T-helper 22 cell (primary cell): Measurements from ENCODE around the gene MT1F.
"Not testable (repeated sequence)": the region's sequence is repeated elsewhere in the genome, so short reads cannot be mapped to it uniquely, and the experiment has no call there.

ENCODE experiments used
- DNase-seq: peaks from one replicate; pipeline ENCODE4 v3.0.0-alpha.2; 2020; ENCODE audit warnings: low read depth

Gene MT1F

DNA sequence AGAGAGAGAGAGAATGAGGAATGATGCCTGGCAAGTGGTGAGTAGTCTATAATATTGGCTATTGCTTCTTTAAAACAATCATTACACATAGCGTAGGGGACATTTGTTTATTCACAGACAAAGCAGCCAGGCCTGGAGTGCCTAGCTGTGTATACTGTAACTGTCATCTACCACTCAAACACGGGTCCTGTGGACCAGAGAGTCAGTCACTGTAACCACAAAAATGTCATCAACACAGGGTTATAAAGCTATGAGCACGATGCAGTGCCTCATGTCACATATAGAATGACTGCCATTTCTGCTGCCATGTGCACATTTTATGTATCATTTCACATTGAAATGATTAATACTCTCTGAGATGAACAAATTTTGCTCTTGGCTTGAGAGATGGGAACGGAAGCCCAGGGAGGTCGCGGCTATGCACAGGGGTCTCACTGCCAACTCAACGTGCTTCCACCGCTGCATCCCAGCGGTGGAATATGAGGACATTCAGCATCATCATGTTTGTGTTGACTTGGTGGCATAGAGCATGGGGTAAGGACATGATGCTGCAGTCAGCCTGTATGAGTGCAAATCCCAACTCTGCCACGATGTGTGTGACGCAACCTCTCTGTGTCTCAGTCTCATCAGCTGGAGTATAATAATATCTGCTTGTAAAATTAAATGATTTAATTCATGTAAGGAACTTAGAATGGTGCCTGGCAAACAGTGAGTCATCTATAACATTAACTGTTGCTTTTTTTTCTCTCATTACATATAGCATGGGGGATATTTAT lies 15.2 kb downstream of the MT1F start:
- DNase-seq = no peak

- DNase-seq = no peak
Measured at GRCh38 chr16:56673921-56674320, 16.2 kb downstream of the MT1F start.

- not testable (repeated sequence) for DNase-seq
Measured at GRCh38 chr16:56674570-56674969, 16.8 kb downstream of the MT1F start.

DNA sequence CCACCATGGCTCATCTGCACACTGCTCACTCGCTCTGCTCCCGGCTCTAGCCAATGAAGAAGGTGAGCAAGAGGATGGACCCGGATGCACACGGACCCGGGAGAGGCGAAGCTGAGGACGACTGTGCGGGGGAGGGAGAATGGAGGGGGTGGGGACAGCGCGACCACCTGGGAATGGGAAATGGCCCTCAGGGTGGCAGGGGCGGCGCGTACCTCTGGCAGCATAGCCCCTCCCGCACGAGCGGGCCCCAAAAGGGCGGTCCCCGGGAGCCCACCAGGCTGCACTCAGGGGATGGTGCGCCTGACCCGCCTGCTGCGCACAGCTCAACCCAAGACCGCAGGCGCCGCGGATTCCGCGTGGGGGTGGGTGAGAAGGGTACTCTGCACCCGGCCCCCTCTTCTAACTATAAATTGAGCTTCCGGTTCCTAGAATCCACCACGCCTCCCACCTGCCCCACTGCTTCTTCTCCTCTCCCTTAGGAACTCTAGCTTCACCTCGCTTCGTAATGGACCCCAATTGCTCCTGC lies 18.0 kb downstream of the MT1F start:
- DNase-seq = no peak

DNA sequence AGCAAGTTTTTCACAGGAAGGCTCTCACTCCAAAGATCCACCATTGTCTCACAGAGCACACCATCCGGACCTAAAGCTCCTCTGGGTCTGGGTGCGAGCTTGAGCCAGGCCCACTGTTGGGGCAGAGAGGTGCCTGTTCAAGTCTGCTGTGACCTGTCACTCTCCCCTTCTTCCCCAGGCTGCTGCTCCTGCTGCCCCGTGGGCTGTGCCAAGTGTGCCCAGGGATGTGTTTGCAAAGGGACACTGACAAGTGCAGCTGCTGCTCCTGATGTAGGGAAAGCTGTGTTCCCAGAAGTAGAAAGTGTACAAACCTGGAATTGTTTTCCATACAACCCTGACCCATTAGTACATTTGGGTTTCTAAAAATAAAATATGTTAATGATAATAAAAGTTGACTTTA lies 19.7 kb downstream of the MT1F start:
- no peak for DNase-seq

DNA sequence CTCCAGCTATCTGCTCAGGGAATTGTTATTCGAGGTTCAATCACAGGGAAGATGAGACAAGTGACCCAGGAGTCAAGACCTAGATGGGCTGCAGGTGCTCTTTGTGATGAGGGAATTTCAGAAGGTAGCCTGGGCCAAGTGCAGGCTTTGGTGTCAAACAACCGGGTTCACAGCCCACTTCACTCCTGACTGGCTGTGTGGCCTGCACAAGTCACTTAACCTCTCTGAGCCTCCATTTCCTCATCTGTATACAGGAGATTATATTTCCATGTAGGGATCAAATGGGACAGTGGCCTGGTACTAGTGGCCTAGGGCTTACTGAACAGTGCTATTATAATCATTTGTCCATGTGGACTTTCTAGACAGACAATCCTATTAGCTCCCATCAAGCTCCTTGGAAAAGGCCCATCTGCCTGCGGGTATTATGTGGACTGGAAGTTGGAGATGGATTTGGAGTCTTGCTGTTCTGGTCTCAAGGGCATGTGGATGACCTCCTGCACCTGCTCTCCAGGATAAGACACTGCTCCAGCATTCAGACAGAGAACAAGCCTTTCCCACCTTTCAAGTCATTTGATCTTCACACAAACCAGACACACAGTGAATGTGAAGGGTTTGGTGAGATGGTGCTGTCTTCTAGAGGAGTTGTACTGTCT lies 21.4 kb downstream of the MT1F start:
- DNase-seq = no peak

GRCh38 chr16:56679818-56680217 lies 22.1 kb downstream of the MT1F start:
- no peak for DNase-seq

GRCh38 chr16:56681939-56682702 lies 24.4 kb downstream of the MT1F start, which contains the start of gene MT1X:
Gene MT1X, plus strand, starts transcription at chr16:56682470. Its CDS starts 71 bp downstream, at chr16:56682541.
- DNase-seq = peak; percentile 81

GRCh38 chr16:56682703-56683397 lies 25.1 kb downstream of the MT1F start:
- no peak for DNase-seq

DNA sequence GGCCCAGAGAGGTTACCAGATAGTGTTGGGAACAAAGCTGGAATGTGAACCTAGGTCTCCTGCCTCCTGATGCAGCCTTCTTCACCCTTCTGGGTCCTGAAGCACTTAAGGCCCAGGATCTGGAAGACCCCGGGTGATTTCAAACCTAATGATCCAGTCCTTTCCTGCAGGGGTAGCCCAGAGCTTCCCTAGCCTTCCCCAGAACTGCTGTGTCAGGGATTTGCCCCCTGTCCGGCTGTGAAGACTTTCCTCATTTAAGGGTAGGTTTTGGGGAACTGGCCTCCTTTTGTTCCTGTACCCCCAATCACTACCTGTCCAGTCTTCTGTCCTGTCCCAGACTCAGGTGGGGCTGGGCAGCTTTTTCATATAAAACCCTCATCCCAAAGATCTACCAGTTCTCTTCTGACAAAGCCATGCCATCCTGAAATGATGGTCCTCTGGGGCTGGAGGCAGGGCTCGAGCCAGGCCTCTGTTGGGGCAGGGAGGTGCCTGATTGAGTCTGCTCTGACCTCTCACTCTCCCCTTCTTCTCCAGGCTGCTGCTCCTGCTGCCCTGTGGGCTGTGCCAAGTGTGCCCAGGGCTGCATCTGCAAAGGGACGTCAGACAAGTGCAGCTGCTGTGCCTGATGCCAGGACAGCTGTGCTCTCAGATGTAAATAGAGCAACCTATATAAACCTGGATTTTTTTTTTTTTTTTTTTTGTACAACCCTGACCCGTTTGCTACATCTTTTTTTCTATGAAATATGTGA lies 25.8 kb downstream of the MT1F start:
- DNase-seq = no peak

GRCh38 chr16:56684256-56684925 lies 26.6 kb downstream of the MT1F start:
- no peak for DNase-seq

DNA sequence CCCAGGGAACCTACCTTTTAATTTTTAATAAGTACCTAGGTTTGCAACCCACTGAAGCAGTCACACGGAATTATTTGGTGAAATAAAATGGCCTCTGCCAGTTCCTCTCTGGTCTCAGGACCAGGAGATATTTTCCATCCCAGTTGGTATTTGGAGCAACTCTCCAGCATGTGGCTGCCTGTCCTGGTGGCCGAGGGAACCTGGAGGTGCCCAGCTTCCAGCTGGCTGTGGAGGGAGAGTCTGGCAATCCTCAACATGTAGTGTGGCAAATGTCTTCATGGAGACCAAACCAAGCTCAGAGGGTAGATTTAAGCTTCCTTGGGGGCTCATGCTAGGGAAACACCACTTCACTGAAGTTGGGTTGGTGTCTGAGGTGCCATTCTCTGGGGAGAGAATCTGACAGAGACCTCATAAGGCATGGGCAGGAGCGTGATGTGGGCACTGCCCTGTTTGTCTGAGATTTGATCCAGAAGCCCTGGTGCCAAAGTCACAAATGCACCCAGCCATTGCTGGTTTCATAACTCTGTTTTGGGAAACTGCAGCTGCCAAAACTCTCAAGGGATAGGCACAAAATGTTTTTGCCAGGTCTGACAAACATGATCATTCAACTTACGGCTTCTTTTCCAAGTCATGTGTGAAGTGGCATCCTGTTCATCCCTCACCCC lies 27.3 kb downstream of the MT1F start:
- no peak for DNase-seq

- DNase-seq = no peak
Measured at GRCh38 chr16:56686758-56687157, 29.0 kb downstream of the MT1F start.

- no peak for DNase-seq
Measured at GRCh38 chr16:56688762-56689161, 31.0 kb downstream of the MT1F start.

DNA sequence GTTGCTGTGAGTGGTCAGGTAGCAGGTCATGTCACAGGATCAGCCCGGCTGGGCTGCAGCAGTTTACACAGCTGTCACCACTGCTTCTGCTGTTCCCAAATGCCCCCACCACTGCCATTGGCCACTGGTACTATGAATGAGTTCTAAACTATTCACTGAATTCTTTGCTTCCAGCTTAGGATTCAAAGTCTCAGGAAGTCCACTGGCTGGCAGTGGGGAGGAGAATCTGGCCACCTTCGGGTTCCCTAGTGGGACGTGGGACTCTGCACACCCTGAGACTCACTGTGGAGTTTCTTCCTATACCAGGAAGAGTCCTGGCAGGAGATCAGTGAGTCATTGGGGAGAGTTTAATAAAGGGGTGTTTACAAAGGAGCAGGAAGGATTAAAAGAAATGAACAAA lies 31.4 kb downstream of the MT1F start:
- no peak for DNase-seq

- DNase-seq = no peak
Measured at GRCh38 chr16:56690420-56691122, 32.8 kb downstream of the MT1F start.

GRCh38 chr16:56691885-56692284 lies 34.1 kb downstream of the MT1F start:
- DNase-seq = no peak

- DNase-seq = no peak
Measured at GRCh38 chr16:56695246-56695645, 37.5 kb downstream of the MT1F start.

DNA sequence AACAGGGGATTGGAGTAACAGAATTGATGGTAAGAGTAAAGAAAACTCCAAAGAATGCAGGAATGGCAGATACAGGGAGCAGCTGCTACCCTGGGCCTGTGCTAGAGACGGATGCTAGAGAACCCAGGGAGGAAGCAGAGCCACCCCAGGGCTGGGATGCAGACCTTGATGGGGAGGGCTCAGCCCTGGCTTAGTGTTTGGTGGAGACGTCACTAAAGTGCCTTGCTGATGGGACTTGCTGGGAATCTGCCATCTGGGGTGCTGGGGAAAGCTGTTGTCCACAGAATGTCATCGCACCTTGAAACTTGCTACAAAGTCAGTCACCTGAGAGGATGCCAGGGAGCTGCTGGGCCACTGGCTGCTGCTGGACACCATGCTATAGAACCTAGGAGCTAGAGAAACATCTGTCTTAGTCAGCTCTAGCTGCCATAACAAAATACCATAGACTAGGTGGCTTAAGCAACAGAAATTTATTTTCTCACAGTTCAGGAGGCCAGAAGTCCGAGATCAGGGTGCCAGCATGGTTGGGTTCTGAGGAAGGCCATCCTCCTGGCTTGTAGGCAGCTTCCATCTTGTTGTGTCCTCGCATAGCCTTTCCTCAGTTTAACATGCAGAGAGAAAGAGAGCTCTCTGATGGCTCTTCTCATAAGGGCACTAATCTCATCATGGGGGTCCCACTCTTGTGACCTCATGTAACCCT lies 39.8 kb downstream of the MT1F start:
- no peak for DNase-seq
